ENCODE results near the gene AFAP1. TPM values are rescaled to one million over a fixed set of nuclear protein-coding genes. Genes with fewer than 3 reads are reported as not detected.
A peak's percentile ranks its signal among the peaks of the same experiment; 100 is the strongest.

Gene AFAP1
- total RNA-seq, 1 experiment from 2014 or later, result 22.5 TPM

- no peak overlapping the region for H3K4me3 Mint-ChIP-seq (ENCODE audit: unreplicated experiment)
- H3K27ac Mint-ChIP-seq (ENCODE audit: low read depth, unreplicated experiment), result no peak overlapping the region
- intact Hi-C loops (cut with micrococcal nuclease), result no loop called here
- H3K27me3 Mint-ChIP-seq (ENCODE audit: insufficient read depth, unreplicated experiment), result no peaks in the 10 kb centered on the region
- CTCF ChIA-PET, result interaction anchor here (1.1 to 2.2 kb wide), 3 partner anchors 176 to 591 kb away, joined by 3 to 14 read pairs (median 6); no protein-coding TSS in a partner anchor
- no peak for DNase-seq (ENCODE audit: unreplicated experiment)
- H3K4me1 Mint-ChIP-seq (ENCODE audit: insufficient read depth, unreplicated experiment), result no peaks in the 10 kb centered on the region
- POLR2A ChIA-PET, result interaction anchor here (0.5 to 0.6 kb wide), 2 partner anchors 128 to 196 kb away, joined by 3 read pairs; partner anchors contain the start of gene AFAP1
- H3K36me3 Mint-ChIP-seq (ENCODE audit: insufficient read depth, unreplicated experiment), result peaks cover 18% of the 10 kb centered on the region
- no peak for TF ChIP-seq CTCF (IDR thresholded peaks at IDR 0.05; ENCODE audit: unreplicated experiment)
- H3K9me3 Mint-ChIP-seq (ENCODE audit: unreplicated experiment), result no peaks in the 10 kb centered on the region
- BruUV-seq (replicated peaks), result no TSS peak
These were observed 128.0 kb downstream of the AFAP1 start for GRCh38 chr4:7811536-7812191.

- ChIA-PET POLR2A (no interaction called here), CTCF (interaction anchor here (2.2 kb wide), 1 partner anchor 176 kb away, joined by 6 read pairs; no protein-coding TSS in a partner anchor)
- Mint-ChIP-seq H3K9me3 (ENCODE audit: unreplicated experiment) (no peaks in the 10 kb centered on the region), H3K27ac (ENCODE audit: low read depth, unreplicated experiment) (no peak overlapping the region), H3K27me3 (ENCODE audit: insufficient read depth, unreplicated experiment) (no peaks in the 10 kb centered on the region), H3K4me1 (ENCODE audit: insufficient read depth, unreplicated experiment) (peaks cover 1% of the 10 kb centered on the region), H3K4me3 (ENCODE audit: unreplicated experiment) (no peak overlapping the region), H3K36me3 (ENCODE audit: insufficient read depth, unreplicated experiment) (peaks cover 13% of the 10 kb centered on the region)
- BruUV-seq (replicated peaks), result no TSS peak
- DNase-seq (ENCODE audit: unreplicated experiment), result no peak
- no peak for TF ChIP-seq CTCF (IDR thresholded peaks at IDR 0.05; ENCODE audit: unreplicated experiment)
- intact Hi-C loops (cut with micrococcal nuclease), result no loop called here
These were observed 128.7 kb downstream of the AFAP1 start for GRCh38 chr4:7810783-7811535.

- Mint-ChIP-seq H3K36me3 (ENCODE audit: insufficient read depth, unreplicated experiment) (peaks cover 15% of the 10 kb centered on the region), H3K27me3 (ENCODE audit: insufficient read depth, unreplicated experiment) (no peaks in the 10 kb centered on the region), H3K27ac (ENCODE audit: low read depth, unreplicated experiment) (no peak overlapping the region), H3K4me1 (ENCODE audit: insufficient read depth, unreplicated experiment) (peaks cover 17% of the 10 kb centered on the region), H3K9me3 (ENCODE audit: unreplicated experiment) (no peaks in the 10 kb centered on the region), H3K4me3 (ENCODE audit: unreplicated experiment) (no peak overlapping the region)
- ChIA-PET CTCF (interaction anchor here (0.5 to 9.1 kb wide), 5 partner anchors 9 to 473 kb away, joined by 3 to 183 read pairs (median 3); partner anchors contain the start of gene AFAP1), POLR2A (no interaction called here)
- no TSS peak for BruUV-seq (replicated peaks)
- peak; percentile 67 for DNase-seq (ENCODE audit: unreplicated experiment)
- TF ChIP-seq CTCF (IDR thresholded peaks at IDR 0.05; ENCODE audit: unreplicated experiment), result no peak
- intact Hi-C loops (cut with micrococcal nuclease), result loop anchor here (10.0 kb wide), 1 partner anchor 376 kb away; no protein-coding TSS in a partner anchor
These were observed 130.9 kb downstream of the AFAP1 start for GRCh38 chr4:7808752-7809151.

- no TSS peak for BruUV-seq (replicated peaks)
- Mint-ChIP-seq H3K27me3 (ENCODE audit: insufficient read depth, unreplicated experiment) (no peaks in the 10 kb centered on the region), H3K27ac (ENCODE audit: low read depth, unreplicated experiment) (no peak overlapping the region), H3K4me1 (ENCODE audit: insufficient read depth, unreplicated experiment) (peaks cover 17% of the 10 kb centered on the region), H3K4me3 (ENCODE audit: unreplicated experiment) (no peak overlapping the region), H3K36me3 (ENCODE audit: insufficient read depth, unreplicated experiment) (peaks cover 12% of the 10 kb centered on the region), H3K9me3 (ENCODE audit: unreplicated experiment) (no peaks in the 10 kb centered on the region)
- TF ChIP-seq CTCF (IDR thresholded peaks at IDR 0.05; ENCODE audit: unreplicated experiment), result no peak
- CTCF ChIA-PET, result interaction anchor here (0.5 to 9.1 kb wide), 7 partner anchors 8 to 410 kb away, joined by 3 to 183 read pairs (median 3); partner anchors contain the start of gene AFAP1
- intact Hi-C loops (cut with micrococcal nuclease), result loop anchor here (10.0 kb wide), 1 partner anchor 377 kb away; no protein-coding TSS in a partner anchor
- POLR2A ChIA-PET, result no interaction called here
- no peak for DNase-seq (ENCODE audit: unreplicated experiment)
These were observed 131.5 kb downstream of the AFAP1 start for GRCh38 chr4:7808181-7808580.

Data from MCF 10A (cell line).